GM18870 (cell line): ENCODE measurements around the gene TBX20.

Experiments used
- ATAC-seq: cut with Tn5 transposase; IDR thresholded peaks from one replicate; pipeline ENCODE4 v1.9.1; 2021; ENCODE audit warnings: moderate library complexity; ENCODE audit not compliant: unreplicated experiment

Gene TBX20, protein sequence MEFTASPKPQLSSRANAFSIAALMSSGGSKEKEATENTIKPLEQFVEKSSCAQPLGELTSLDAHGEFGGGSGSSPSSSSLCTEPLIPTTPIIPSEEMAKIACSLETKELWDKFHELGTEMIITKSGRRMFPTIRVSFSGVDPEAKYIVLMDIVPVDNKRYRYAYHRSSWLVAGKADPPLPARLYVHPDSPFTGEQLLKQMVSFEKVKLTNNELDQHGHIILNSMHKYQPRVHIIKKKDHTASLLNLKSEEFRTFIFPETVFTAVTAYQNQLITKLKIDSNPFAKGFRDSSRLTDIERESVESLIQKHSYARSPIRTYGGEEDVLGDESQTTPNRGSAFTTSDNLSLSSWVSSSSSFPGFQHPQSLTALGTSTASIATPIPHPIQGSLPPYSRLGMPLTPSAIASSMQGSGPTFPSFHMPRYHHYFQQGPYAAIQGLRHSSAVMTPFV

DNA sequence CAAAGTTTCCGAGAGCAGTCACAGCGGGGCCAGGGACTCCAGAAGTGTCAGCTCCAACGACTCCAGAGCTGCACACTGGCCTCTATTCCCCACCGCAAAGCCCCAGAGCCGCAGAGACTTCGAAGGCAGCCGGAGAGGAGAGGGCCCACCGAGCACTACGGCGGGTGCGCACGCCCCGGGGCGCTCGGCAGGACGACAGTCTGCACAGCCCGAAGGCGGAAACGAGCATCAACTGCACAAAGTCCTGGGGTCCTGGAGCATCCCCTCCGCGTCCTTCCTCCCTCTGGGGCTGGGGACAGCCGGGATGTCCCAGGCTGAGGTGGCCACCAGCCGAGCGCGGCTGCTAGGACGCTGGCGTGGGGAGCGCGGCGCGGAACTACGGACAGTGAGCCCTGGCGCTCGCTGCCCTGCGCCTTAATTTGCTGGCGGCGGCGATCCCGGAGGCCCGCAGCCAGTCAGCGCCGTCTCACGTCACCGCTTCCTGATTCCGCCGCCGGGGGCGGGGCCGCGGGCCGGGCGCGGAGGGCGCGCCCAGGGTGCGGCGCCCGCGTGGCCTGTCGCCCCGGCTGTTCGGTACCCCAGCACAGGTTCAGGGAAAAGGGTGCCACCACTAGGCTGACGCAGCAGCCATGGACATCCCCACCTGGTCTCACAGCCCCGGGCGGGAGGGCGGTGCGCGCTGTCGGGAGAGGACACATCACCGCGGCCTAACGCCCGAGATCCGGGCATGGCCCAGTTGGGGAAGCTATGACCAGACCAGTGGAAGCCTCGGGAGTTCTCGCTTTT, at the start of gene TBX20:
TBX20 (minus strand) TSS at position 391 of the 786 bp plus-strand sequence. CDS start 480 bp downstream, outside the sequence.
- ATAC-seq, result no peak

DNA sequence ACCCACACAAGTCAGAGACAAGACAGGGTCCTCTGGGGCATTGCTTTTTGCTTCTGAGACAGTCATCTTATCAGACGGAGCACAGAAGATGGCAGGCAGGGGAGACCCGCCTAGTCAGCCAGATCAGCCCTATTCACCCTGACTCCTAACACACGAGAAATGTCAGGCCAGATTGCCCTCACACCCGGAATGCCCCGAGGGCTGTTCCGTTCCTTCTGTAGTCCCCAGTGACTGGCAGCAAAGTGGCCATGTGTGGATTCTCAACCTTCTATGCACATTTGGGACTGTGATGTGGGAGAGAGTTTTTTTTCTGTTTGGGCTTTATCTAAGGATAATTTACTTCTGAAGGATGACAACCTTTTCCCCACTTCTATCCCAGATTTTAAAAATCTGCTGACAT, 35.5 kb upstream of the TBX20 start:
- ATAC-seq, result no peak

DNA sequence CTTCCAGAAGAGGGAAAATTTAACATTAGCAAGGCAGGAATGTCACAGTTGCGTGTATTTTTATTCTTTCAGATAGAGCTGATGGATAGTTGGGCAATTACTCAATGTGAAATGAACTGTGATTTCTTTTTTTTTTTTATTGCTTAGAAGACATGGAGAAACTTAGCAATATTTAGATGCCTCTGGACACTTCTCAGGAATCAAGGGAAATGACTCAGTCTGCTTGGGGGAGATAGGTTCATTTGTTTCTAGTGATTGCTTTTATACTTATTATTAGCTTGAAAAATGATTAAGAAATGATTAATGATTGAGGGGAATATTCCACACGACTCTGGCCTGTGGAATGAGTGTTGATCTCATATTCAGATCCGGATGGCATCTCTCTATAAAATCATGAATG, 33.1 kb upstream of the TBX20 start:
- no peak for ATAC-seq

DNA sequence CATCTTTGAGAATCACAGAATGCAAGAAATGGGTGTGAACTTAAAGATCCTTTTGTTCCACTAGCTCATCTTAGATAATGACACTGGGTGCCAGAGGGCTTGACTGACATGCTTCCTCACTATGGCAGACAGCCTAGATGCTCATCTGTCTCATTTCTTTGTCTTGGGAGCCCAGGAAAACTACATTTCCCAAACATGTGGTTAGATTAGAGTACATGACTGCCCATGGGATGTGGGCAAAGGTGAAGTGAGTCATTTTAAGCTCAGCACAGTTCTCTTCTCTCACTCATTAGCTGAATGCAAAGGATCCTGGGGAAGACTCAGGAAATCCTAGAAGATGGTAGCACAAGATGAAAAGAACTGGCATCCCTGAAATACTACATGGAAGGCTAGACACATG, 32.5 kb upstream of the TBX20 start:
- ATAC-seq, result no peak

DNA sequence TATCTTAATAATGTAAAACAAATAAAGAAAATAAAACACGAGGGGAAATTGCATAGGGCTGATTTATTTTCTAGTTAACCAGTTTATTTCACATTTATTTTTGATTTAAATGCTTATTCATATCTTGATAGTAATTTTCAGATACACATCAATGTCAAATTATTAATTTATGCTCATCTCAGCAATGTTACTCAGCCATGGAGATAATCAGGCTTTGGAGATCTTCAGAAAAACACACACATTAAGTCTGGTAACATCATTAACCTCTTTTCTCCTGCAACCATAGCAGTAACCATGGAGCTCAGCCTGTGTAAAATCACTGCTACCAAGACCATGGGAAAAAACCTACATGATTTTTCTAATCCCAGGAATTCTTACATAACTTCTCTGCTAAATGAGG, 31.9 kb upstream of the TBX20 start:
- ATAC-seq, result no peak

DNA sequence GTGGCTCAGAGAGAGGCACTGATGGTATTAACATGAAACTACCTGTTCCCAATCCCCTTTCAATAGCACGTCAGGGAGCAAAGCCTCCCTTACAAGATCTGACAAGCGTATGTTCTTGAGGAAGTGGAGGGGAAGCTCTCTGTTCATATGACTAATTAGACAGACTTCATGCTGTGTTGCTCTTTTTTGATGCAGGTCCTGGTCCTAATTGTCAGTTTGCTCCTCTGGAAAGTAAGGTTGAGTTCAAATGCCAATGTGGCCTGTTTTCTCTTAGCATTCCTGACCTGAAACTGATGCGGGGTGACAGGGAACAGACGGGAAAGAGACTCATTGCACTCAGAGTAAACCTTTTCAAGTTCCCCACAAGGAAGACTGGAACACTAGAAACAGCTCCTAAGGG, 27.0 kb upstream of the TBX20 start:
- no peak for ATAC-seq

DNA sequence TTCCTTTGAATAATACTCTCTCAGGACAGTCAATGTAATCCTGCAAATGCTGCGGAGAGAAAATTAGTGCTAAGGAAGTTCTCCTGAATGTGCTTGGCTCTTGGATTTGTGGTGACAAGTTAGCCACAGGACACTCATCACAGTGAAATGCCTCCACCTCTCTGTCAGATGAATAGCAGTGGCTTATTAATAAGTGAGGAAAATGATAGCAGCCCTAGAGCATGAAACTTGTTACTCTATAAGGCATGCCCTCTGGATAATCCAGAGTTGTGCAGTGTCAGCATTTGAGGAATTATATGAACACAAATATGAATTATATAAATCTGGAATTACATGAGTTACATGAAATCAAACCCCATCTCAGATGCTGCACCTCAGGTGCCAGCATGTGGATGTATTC, 23.5 kb upstream of the TBX20 start:
- no peak for ATAC-seq

DNA sequence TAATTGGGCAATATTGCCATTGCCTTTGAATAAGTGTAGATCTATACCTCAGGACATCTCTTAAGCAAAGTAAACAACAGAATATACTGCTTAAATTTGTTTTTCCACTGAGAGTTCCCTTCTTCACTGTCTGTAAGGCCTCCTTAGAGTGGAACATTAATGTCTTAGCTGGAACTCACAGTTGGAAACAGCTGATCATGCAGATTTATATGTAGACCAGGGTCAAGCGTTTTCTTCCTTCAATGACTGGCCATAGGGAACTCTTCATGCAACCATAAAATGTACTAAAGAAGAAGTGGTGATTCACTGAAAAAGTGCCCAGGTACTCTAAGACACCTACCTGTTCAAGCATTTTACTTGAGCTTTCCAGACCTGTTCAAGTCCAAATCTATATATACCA, 18.3 kb upstream of the TBX20 start:
- no peak for ATAC-seq

DNA sequence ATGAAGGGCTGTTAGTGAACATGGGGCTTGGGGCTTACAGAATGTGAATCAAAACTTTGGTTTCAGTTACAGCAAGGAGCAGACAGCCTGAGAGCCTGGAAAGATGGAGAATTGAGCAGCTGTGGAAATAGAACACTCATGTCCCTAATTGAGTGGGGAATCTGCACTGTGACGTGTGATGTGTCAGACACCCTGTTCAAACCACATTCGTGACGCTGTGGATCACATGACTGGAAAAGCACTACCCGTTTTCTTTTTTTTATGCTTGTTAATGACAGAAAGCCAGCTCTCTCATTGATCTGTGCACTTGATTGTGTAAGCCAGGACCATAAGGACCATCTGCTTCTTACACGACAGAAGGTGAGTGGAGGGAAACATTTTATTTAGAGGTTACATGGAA, 15.1 kb upstream of the TBX20 start:
- ATAC-seq, result no peak

DNA sequence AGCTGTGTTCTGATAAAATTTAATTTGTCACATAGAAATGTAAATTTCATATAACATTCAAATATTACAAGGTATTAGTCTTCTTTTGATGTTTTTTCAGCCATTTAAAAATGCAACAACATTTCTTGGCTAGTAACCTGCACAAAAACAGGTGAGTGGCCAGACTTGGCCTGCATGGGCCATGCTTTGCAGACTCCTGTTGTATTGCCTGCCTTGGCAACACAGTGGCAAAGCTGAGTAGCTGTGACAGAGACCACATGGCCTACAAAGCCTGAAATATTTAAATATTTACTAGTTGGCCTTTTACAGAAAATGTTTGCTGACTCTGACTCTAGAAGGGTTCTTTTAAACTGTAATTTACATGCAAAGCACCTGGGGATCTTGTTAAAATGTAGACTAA, 13.5 kb upstream of the TBX20 start:
- ATAC-seq, result no peak

DNA sequence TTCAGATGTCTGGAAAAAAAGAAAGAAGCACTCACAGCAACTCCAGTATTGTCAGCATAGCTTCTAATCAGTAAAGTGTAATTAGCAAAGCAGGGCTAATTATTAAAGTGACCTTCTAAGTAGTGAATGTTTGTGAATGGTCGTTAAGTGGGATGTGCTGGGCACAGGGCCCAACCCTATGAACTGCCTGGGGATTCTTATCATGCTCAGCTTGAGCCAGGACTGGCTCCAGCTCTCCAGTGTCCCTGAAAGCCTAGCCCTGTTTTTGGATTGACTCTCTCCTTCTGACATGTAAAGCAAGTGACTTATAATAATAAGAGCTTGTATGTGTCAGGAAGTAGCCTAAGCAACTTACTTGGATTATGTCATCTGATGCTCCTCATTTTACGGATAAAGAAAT, 9.5 kb upstream of the TBX20 start:
- no peak for ATAC-seq

DNA sequence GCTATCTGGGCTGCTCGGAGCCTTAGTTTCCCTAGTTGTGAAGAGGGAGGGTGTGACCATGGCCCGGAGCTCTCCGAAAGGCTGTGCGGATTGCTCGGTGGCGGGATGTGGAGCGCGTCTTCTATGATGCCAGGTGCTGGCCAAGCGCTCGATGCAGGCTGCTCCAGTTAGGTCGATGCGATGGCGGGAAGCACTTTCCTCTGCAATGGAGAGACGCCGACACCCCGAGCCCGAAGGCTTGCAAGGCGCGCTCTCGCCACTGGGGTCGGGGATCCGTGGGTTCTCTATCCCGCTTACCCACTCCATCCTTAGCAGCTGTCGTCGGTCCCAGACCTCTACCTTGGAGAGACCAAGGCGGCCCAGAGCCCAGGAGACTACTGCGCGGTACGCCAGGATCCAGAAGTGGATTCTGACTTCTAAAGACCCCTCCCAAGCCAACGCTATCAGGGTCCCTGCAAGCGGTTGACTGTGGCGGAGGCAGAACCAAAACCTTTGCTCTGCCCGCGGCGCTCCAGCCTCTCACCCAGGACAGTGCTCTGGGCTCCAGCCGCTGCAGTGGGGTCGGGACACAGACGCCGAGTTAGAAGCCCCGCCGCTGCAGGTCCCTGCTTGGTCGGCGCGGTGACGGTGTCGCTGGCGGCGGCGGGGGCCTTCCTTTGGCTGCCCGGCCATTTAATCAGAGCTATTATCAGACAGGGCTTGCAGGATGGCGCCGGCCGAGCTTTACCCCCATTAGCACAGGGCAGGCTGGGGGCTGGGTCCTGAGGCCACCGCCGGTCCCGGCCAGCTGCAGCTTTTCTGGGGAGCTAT, 7.8 kb upstream of the TBX20 start:
- no peak for ATAC-seq

DNA sequence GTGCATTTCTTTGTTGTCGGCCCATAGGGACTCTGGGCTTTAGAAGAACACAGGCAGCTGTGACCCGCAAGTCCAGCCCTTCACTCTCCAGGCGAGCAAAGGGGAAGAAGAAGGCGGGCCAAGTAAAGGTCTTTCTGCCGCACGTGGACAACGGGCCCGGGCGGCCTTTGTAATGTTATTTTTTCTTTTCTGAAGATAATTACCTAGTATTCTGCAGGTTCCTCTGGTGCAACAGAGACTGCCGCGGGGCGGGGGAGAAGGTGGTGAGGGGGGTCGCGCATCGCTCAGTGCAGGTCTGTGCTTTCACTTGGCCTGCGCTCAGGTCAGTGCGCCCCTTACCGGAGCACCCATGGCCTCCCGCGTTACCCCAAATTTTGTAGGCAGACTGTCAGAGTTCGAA, 7.1 kb upstream of the TBX20 start:
- ATAC-seq, result no peak

DNA sequence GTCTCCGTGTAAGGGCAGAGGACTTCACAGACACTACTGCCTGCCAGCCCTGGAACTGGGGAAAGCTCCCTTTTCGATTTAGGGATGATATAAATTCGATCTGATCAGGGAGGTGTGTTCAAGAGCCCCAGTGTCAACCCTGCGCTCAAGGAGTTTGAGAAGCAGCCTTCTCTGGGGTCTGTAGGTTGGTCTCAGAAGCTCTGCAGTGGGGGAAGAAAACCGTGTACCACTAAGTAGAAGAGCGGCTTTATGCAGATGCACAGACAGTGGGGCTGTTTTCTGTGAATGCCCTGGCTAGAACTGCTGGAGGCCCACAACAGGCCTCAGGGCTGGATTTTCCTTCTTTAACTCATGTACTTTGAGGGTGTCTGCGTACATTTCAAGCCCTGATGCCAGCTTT, 6.3 kb upstream of the TBX20 start:
- no peak for ATAC-seq

DNA sequence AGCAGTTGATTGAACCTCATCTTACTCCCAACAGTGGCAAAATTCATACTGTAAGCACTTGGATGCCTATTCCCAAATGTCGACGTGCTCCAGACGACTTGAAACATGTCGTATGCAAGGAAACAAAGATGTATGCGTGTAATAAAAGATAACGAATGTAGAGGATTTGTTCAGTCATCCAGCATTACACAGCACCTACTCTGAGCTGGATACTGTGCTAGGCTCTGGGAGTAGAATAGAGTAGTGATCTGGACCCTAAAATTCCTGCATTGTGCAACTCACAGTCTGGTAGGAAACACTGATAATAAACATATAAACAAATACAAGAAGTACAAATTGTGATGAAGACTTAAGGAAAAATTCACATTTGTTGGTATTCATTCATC, 5.6 kb upstream of the TBX20 start:
- no peak for ATAC-seq

DNA sequence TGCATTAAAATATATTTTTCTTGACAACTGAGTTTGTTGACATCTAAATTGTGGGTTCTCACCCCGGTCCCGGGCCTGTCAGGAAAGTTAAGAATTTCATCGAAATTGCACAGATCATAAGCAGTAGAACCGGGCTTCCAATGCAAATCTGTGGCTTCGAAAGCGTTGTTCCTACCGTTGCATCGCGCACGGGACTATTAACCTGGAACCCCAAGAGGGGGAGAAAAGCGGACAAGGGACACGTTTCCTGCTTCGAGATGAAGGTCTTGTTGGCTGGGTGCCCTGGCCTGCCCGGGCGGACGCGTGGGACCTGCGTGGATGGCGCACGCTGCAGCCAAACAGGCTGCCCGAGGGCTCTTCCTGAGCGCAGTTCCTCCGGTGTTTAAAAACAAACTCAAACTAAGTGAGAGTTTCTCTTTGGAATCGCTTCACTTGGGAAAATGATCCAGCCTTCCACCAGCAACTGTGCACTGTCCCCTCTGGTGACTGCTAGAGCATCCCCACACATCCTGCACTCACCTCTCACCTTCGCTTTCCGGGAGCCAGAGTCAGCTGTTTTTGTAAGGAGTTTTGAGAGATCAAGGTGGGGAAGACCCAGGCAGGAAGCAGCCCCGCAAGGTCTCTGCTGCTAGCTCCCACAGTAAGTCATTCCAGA, 5.1 kb upstream of the TBX20 start:
- ATAC-seq, result no peak

DNA sequence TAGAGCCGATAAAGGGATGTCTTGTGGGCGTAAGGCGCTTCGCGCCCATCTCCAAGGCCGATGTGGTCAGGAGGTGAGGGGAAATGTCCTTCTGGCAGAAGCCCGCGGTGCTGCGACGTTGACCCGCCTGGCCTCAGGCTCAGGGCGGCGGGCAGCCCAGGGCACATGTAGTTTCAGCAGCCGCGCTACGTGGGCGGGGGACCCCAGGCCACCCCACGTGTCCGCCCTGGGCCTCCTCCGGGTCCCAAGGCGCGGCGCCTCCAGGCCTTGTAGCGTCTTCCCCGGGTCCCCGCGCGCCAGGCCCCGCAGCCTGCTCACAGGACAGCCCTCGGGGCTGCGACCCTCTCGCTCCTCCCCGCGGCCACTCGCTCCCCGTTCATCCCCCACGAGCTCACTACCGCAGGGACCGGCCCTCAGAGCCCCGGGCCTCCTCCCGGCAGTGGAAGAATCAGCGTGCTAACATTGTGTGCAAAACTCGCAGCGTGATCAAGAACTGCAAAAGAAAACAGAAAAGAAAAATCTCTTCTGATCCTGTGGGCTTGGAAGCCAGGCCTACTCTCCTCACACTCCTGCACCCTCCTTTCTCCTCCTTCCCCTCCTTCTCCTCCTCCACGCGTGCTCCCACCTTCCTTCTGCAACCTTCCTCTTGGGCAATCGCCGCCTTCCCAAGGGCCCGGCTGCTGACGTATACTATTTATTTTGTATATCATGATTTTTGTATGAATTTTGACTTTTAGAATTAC, 4.4 kb upstream of the TBX20 start:
- no peak for ATAC-seq

DNA sequence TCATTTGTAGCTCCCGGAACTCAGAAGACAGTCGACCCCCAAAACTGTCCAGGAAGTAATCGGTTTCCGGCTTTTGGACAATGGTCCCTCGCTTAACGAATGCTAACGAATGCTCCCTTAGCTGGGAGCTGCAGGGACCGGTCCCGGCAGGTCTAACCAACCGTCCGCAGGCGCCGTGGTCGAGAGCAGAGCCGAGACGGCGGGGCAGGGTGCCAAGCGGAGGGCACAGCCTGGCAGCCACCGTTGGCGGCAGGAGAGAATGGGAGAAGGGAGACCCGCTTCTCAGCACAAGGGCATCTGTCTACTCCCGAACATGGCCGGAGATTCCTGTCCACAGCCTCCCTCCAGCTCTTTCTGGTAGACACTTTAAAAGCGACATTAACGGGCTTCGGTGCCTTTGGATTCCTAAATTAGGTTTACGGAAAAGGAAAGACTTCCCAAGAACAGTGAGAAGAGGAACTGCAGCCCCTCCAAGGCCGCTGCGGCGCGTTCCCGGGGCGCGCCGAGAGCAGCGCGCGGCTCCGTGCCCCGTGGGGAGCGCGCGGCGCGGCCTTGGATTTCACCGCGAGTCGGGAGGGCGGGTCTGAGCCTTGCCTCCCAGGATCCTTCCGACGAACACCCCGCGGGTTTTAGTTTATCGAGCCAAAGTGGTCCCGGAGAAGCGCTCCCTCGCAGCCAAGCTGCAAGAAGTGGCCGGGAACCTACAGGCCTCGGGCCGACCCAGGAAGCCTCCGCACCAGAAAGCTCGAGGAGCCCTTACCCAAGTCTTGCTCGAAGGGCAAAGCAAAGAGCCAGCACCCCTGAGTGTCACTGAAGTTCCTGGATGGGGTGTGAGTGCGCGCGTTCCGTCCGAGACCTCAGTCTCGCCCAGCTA, 3.6 kb upstream of the TBX20 start:
- ATAC-seq, result no peak
